ENCODE data around the gene RPTOR.

The RPTOR gene

DNA sequence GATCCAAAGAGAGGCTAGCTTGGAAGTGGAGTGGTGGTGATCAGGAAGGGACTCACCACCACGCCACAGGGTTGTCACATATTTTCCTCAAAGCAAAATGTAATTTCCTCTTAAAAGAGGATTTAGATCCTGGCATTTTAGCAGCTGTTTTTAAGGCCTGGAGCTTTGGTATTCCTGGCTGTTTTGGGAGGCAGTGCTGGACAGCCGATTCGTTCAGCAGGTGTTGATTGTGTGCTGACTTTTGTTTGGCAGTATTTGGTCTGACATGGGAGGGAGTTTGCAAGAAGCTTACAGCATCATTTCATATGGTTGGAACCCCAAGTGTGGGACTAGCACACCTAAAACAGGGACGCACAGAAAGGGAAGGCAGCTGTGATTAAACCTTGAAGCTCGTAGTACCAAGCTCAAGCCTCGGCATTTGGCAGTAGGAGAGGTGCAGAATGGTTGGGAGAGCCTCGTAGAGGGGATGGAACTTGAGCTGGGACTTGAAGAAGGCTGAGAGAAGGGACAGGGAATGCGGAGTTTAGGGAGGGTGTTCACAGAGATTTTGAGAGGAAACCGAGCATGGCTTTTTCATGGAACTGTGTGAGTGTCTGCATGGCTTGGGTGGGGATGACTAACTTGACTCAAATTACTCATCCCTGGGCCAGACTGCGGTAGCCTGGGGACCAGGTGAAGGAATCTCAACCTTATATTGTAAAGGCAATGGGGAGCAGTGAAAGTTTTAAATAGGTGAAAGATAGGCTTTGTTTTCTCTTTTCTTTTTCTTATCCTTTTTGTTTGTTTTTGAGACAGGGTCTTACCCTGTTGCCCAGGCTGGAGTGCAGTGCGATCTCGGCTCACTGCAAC, 52.3 kb downstream of the RPTOR start:
- Histone ChIP-seq H3K9me3 (ENCODE audit: control insufficient read depth in 1 of 2, low read length in 2 of 2) (no peaks in the 10 kb centered on the region), H3K4me1 (ENCODE audit: control insufficient read depth in 1 of 2, insufficient read depth in 2 of 2, low read length in 2 of 2) (peaks cover 0 to 5% of the 10 kb centered on the region in 2 donors), H3K36me3 (ENCODE audit: control insufficient read depth in 1 of 2, insufficient read depth in 2 of 2, low read length in 2 of 2) (no peaks in the 10 kb centered on the region), H3K27ac (ENCODE audit: low read length) (no peak overlapping the region), H3K27me3 (ENCODE audit: low read depth, low read length) (no peaks in the 10 kb centered on the region), H3K4me3 (ENCODE audit: low read depth in 1 of 2, low read length in 2 of 2) (no peak overlapping the region)

DNA sequence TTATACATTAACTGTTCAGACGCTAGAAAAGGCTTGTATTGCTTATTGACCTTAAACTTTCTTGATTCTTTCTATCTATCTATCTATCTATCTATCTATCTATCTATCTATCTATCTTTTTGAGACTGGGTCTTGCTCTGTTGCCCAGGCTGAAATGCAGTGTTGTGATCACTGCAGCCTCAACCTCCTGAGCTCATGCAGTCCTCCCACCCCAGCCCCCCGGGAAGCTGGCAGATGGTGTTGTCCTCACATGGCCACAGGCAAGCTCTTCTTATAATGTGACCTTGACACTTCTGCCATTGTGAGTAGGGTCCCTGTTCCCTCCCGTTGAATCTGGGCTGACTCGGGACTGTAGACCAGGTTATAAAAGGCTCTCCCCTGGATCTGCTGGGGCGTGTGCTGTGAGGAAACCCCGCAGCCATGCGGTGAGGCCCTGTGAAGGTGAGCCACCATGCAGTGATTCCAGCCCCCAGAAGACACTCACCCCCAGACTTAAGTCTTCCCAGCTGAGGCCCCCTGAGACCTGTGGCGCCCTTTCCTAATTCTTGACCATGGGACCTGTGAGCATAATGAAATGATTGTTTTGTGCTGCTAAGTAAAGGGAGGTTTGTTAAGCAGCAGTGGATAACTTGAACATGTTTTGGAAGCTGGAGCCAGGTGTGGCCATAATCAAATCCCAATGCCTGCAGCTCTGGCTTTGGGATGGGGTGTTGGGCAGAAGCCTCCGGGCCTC, 54.3 kb downstream of the RPTOR start:
- Histone ChIP-seq H3K36me3 (ENCODE audit: control insufficient read depth in 1 of 2, insufficient read depth in 2 of 2, low read length in 2 of 2) (no peaks in the 10 kb centered on the region), H3K27ac (ENCODE audit: low read length) (no peak overlapping the region), H3K4me3 (ENCODE audit: low read depth in 1 of 2, low read length in 2 of 2) (no peak overlapping the region), H3K4me1 (ENCODE audit: control insufficient read depth in 1 of 2, insufficient read depth in 2 of 2, low read length in 2 of 2) (peaks cover 0 to 5% of the 10 kb centered on the region in 2 donors), H3K27me3 (ENCODE audit: low read depth, low read length) (no peaks in the 10 kb centered on the region), H3K9me3 (ENCODE audit: control insufficient read depth in 1 of 2, low read length in 2 of 2) (no peaks in the 10 kb centered on the region)

DNA sequence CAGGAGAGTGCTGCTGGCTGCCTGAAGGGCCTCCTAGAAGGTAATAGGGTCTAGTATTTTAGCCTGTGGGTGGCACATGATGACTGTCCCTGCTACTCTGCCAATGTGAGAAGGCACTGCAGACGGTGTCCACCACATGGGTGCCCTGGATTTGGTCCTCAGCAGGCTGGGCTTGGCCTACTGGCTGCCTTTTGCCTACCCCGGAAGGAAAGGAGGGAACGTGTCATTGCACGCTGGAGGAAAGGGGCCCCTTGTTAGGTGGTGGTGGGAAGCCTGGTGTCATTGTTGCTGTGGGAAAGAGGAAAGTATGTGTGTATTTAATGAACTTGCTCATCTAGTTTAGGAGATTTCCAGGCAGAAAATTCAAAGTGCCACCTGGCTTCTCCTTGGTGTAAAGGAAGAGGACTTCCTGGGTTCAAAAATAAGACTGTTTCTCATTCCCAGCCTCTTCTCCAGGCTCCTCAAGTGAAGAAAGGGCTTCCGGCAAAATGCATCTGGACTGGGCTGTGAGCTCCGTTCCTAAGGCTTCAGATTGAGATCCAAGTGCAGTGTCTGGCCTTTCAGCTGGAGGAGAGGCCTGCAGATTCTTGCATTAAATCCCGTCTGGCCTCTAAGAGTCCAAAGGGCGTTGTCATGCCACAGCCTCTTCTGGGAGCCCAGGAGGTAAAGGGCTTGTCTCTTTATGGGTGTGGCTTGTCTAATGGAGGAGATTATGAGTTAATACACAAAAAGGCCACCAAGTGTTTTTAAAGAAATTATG, 55.1 kb downstream of the RPTOR start:
- H3K4me1 ChIP-seq (ENCODE audit: control insufficient read depth in 1 of 2, insufficient read depth in 2 of 2, low read length in 2 of 2), result peaks cover 0 to 5% of the 10 kb centered on the region in 2 donors
- H3K27ac ChIP-seq (ENCODE audit: low read length), result no peak overlapping the region

DNA sequence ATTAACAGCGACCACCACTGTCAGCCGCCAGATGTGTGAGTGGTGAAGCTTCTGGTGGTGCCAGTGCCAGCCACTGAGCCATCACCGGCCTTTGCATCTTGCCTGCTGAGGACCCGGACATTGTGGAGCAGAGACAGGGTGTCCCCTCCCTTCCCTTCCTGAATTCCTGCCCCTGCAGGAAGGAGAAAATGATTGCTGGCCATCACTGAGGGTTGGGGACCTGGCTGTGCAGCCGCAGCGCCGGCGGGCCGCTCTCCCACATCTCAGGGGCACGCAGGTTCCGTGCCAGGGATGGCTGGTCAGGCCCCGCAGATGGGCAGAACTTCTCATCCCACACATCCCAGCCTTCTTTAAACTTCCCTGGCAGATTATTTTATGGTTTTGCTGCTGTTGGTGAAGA, 56.5 kb downstream of the RPTOR start:
- no peaks in the 10 kb centered on the region for H3K27me3 ChIP-seq (ENCODE audit: low read depth, low read length)
- no peaks in the 10 kb centered on the region for H3K36me3 ChIP-seq (ENCODE audit: control insufficient read depth in 1 of 2, insufficient read depth in 2 of 2, low read length in 2 of 2)
- H3K27ac ChIP-seq (ENCODE audit: low read length), result no peak overlapping the region
- H3K4me3 ChIP-seq (ENCODE audit: low read depth in 1 of 2, low read length in 2 of 2), result no peak overlapping the region
- no peaks in the 10 kb centered on the region for H3K9me3 ChIP-seq (ENCODE audit: control insufficient read depth in 1 of 2, low read length in 2 of 2)
- peaks cover 0 to 5% of the 10 kb centered on the region in 2 donors for H3K4me1 ChIP-seq (ENCODE audit: control insufficient read depth in 1 of 2, insufficient read depth in 2 of 2, low read length in 2 of 2)

More for the DNA sequence above, 55.1 kb downstream of the RPTOR start:
- H3K4me3 ChIP-seq (ENCODE audit: low read depth in 1 of 2, low read length in 2 of 2), result no peak overlapping the region
- H3K27me3 ChIP-seq (ENCODE audit: low read depth, low read length), result no peaks in the 10 kb centered on the region
- no peaks in the 10 kb centered on the region for H3K9me3 ChIP-seq (ENCODE audit: control insufficient read depth in 1 of 2, low read length in 2 of 2)
- no peaks in the 10 kb centered on the region for H3K36me3 ChIP-seq (ENCODE audit: control insufficient read depth in 1 of 2, insufficient read depth in 2 of 2, low read length in 2 of 2)

DNA sequence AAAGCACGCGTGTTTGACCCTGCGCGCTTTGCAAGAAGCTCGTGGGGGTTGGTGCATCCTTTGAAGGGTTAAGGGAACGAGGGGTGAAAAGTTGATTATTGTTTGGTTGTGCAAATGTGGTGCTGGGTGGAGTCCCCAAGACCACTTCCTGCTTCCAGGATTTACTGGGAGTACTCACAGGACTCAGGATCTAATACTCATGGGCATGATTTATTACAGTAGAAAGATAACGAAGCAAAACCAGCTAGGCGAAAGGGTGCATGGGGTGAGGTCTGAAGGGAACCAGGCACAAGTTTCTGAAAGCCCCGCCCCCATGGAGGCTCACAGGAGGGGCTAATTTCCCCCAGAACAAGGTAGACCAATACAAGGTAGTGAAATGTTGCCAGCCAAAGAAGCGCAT, 58.8 kb downstream of the RPTOR start:
- Histone ChIP-seq H3K27ac (ENCODE audit: low read length) (no peak overlapping the region), H3K36me3 (ENCODE audit: control insufficient read depth in 1 of 2, insufficient read depth in 2 of 2, low read length in 2 of 2) (no peaks in the 10 kb centered on the region), H3K9me3 (ENCODE audit: control insufficient read depth in 1 of 2, low read length in 2 of 2) (no peaks in the 10 kb centered on the region), H3K4me1 (ENCODE audit: control insufficient read depth in 1 of 2, insufficient read depth in 2 of 2, low read length in 2 of 2) (peaks cover 0 to 5% of the 10 kb centered on the region in 2 donors), H3K27me3 (ENCODE audit: low read depth, low read length) (no peaks in the 10 kb centered on the region), H3K4me3 (ENCODE audit: low read depth in 1 of 2, low read length in 2 of 2) (no peak overlapping the region)

DNA sequence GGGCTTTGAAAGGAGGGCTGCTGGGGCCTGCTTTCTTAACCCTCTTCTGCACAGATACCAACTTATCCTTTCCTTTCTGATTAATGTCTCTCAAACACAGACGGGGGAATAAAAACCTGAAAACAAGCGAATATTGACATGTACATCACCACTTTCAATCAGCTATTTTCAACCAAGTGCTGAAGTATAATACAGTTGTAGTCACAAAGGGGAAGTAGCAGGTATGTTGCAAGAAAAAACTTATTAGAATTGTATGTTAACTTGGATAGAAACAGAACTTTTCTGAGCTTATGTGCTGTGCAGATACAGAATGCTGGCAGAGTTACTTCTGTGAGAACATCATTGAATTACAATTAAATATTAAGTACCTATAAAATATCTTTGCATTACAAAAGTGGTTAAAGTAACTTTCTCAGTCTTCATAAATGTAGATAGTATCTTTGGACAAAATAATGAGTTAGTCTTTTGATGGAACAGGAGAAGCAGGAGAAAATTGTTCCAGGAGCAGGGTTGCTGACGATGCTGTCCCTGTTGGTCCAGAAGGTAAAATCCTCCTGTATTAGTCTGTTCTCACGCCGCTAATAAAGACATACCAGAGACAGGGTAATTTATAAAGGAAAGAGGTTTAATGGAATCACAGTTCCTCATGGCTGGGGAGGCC, 59.5 kb downstream of the RPTOR start:
- Histone ChIP-seq H3K27ac (ENCODE audit: low read length) (no peak overlapping the region), H3K27me3 (ENCODE audit: low read depth, low read length) (no peaks in the 10 kb centered on the region), H3K4me3 (ENCODE audit: low read depth in 1 of 2, low read length in 2 of 2) (no peak overlapping the region), H3K36me3 (ENCODE audit: control insufficient read depth in 1 of 2, insufficient read depth in 2 of 2, low read length in 2 of 2) (no peaks in the 10 kb centered on the region), H3K9me3 (ENCODE audit: control insufficient read depth in 1 of 2, low read length in 2 of 2) (no peaks in the 10 kb centered on the region), H3K4me1 (ENCODE audit: control insufficient read depth in 1 of 2, insufficient read depth in 2 of 2, low read length in 2 of 2) (peaks cover 0 to 5% of the 10 kb centered on the region in 2 donors)

DNA sequence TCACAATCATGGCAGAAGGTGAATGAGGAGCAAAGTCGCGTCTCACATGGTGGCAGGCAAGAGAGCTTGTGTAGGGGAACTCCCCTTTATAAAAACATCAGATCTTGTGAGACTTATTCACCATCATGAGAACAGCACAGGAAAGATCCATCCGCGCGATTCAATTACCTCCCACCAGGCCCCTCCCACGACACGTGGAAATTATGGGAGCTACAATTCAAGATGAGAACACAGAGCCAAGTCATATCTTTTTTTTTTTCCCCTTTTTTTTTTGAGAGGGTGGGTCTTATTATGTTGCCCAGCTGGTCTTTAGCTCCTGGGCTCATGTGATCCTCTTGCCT, 60.0 kb downstream of the RPTOR start:
- Histone ChIP-seq H3K27ac (ENCODE audit: low read length) (no peak overlapping the region), H3K4me3 (ENCODE audit: low read depth in 1 of 2, low read length in 2 of 2) (no peak overlapping the region), H3K9me3 (ENCODE audit: control insufficient read depth in 1 of 2, low read length in 2 of 2) (no peaks in the 10 kb centered on the region), H3K4me1 (ENCODE audit: control insufficient read depth in 1 of 2, insufficient read depth in 2 of 2, low read length in 2 of 2) (peaks cover 0 to 5% of the 10 kb centered on the region in 2 donors), H3K36me3 (ENCODE audit: control insufficient read depth in 1 of 2, insufficient read depth in 2 of 2, low read length in 2 of 2) (no peaks in the 10 kb centered on the region), H3K27me3 (ENCODE audit: low read depth, low read length) (no peaks in the 10 kb centered on the region)

DNA sequence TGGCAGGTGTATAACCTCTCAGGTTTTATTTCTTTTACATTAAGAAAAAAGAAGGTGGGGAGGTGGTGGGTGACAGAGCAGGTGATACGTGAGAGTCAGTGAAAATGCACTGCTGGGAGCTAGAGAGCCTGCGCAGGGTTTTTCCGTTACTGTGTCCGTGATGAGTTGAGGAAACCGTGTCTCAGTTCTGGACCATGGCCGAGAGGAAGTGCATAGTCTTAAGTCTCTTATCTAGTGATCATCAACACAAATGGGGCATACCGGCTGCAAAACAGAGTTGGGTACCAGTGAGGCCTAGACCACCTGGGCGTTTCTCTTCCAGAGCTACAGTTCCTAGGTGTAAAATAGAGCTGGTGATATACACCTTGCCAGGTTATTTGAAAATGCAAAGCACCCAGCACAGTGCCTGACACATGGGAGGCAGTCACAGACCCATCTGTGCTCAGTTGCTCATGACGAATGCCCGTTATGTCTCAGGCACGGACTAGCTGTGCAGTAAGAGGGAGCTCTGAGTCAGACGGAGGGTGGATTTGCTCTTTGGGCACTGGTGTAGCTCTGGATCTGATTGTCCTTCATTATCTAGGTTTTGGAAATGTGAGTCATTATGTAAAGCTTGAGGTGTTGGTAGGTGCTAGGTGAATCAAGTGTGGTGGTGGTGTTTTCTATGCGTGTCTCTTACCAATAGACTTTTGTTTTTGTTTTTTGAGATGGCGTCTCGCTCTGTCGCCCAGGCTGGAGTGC, 60.9 kb downstream of the RPTOR start:
- no peak overlapping the region for H3K4me3 ChIP-seq (ENCODE audit: low read depth in 1 of 2, low read length in 2 of 2)
- no peaks in the 10 kb centered on the region for H3K36me3 ChIP-seq (ENCODE audit: control insufficient read depth in 1 of 2, insufficient read depth in 2 of 2, low read length in 2 of 2)
- no peaks in the 10 kb centered on the region for H3K27me3 ChIP-seq (ENCODE audit: low read depth, low read length)
- H3K4me1 ChIP-seq (ENCODE audit: control insufficient read depth in 1 of 2, insufficient read depth in 2 of 2, low read length in 2 of 2), result peaks cover 0 to under 1% of the 10 kb centered on the region in 2 donors
- H3K27ac ChIP-seq (ENCODE audit: low read length), result no peak overlapping the region
- H3K9me3 ChIP-seq (ENCODE audit: control insufficient read depth in 1 of 2, low read length in 2 of 2), result no peaks in the 10 kb centered on the region

DNA sequence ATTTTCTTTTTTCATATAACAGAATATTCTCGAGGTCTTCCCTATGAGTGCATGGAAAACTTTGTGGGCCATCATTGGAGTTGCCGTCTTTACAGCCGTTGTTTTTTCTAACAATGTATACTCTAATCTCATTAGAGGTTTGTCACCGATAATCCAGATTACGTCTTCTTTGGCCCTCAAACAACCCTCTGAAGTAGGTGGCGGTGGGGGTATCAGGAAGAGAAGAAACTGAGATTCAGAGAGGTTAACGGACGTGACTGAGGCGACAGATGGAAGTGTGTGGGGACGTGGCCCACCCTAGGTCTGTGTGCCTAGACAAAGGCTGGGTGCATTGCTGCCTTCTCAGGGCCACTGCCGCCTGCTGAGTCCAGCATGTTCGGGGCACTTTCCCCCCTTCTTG, 63.7 kb downstream of the RPTOR start:
- H3K27me3 ChIP-seq (ENCODE audit: low read depth, low read length), result no peaks in the 10 kb centered on the region
- H3K27ac ChIP-seq (ENCODE audit: low read length), result no peak overlapping the region
- no peaks in the 10 kb centered on the region for H3K4me1 ChIP-seq (ENCODE audit: control insufficient read depth in 1 of 2, insufficient read depth in 2 of 2, low read length in 2 of 2)
- no peak overlapping the region for H3K4me3 ChIP-seq (ENCODE audit: low read depth in 1 of 2, low read length in 2 of 2)
- no peaks in the 10 kb centered on the region for H3K36me3 ChIP-seq (ENCODE audit: control insufficient read depth in 1 of 2, insufficient read depth in 2 of 2, low read length in 2 of 2)
- no peaks in the 10 kb centered on the region for H3K9me3 ChIP-seq (ENCODE audit: control insufficient read depth in 1 of 2, low read length in 2 of 2)

DNA sequence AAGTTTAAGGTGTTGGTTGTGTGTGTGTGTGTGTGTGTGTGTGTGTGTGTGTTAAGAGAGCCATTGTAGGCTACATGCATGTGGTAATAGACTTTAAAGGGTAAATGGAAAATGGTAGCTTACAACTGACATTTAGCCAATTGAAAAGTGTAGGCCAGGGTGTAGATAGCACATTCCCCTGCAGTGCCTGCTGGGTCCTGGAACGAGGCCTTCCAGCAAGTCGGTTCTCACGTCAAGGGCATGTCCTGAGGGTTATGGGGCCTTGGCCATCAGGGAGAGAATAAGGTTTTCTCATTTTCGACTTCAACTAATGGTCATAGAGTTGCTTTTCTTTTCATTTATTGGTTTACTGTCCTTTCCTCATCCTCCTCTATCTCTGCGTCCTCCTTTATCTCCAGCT, 65.1 kb downstream of the RPTOR start:
- Histone ChIP-seq H3K27ac (ENCODE audit: low read length) (no peak overlapping the region), H3K9me3 (ENCODE audit: control insufficient read depth in 1 of 2, low read length in 2 of 2) (no peaks in the 10 kb centered on the region), H3K4me1 (ENCODE audit: control insufficient read depth in 1 of 2, insufficient read depth in 2 of 2, low read length in 2 of 2) (no peaks in the 10 kb centered on the region), H3K27me3 (ENCODE audit: low read depth, low read length) (no peaks in the 10 kb centered on the region), H3K36me3 (ENCODE audit: control insufficient read depth in 1 of 2, insufficient read depth in 2 of 2, low read length in 2 of 2) (no peaks in the 10 kb centered on the region), H3K4me3 (ENCODE audit: low read depth in 1 of 2, low read length in 2 of 2) (no peak overlapping the region)

Data from muscle layer of duodenum (tissue), 2 donors.